ENCODE measurements around the gene TMEM176B.
"Not testable (repeated sequence)": the region's sequence is repeated elsewhere in the genome, so short reads cannot be mapped to it uniquely, and the experiment has no call there.

Gene TMEM176B

GRCh38 chr7:150820578-150821198 is 20.5 kb upstream of the TMEM176B start:
- DNase-seq: no peak

GRCh38 chr7:150820148-150820547 is 20.0 kb upstream of the TMEM176B start:
- DNase-seq: no peak

GRCh38 chr7:150818971-150819370 is 18.8 kb upstream of the TMEM176B start:
- no peak for DNase-seq

- DNase-seq: no peak
These were observed 14.3 kb upstream of the TMEM176B start for GRCh38 chr7:150814328-150815001.

GRCh38 chr7:150807616-150808438 is 7.7 kb upstream of the TMEM176B start:
- DNase-seq: not testable (repeated sequence)

- DNase-seq: no peak
These were observed 6.7 kb upstream of the TMEM176B start for GRCh38 chr7:150806863-150807262.

GRCh38 chr7:150806454-150806853 is 6.3 kb upstream of the TMEM176B start:
- DNase-seq: no peak

- DNase-seq: no peak
These were observed 5.7 kb upstream of the TMEM176B start for GRCh38 chr7:150805864-150806263.

- DNase-seq: no peak
These were observed 4.6 kb upstream of the TMEM176B start for GRCh38 chr7:150804802-150805201.

- no peak for DNase-seq
These were observed 3.1 kb upstream of the TMEM176B start for GRCh38 chr7:150803161-150803860.

GRCh38 chr7:150801946-150802771 is 2.0 kb upstream of the TMEM176B start:
- no peak for DNase-seq

GRCh38 chr7:150801242-150801945 is 1.2 kb upstream of the TMEM176B start:
- no peak for DNase-seq

- no peak for DNase-seq
These were observed 547 bp upstream of the TMEM176B start, which contains the start of gene TMEM176A for GRCh38 chr7:150800581-150801241. TMEM176A (plus strand) TSS chr7:150800769; CDS start chr7:150801551, 782 bp downstream.

GRCh38 chr7:150799156-150799555 is 1.0 kb downstream of the TMEM176B start:
- DNase-seq: no peak

- no peak for DNase-seq
These were observed 2.5 kb downstream of the TMEM176B start for GRCh38 chr7:150797661-150798060.

- no peak for DNase-seq
These were observed 6.5 kb downstream of the TMEM176B start for GRCh38 chr7:150793569-150794238.

GRCh38 chr7:150791746-150792452 is 8.3 kb downstream of the TMEM176B start:
- no peak for DNase-seq

GRCh38 chr7:150791304-150791703 is 8.9 kb downstream of the TMEM176B start:
- no peak for DNase-seq

- DNase-seq: no peak
These were observed 9.6 kb downstream of the TMEM176B start for GRCh38 chr7:150790416-150791075.

Data from activated CD4-positive, alpha-beta T cell treated with anti-CD3 and anti-CD28 coated beads for 1 hour (primary cell).